H9 (cell line): Measurements from ENCODE around the gene FOSL2. TPM values are rescaled to one million over a fixed set of nuclear protein-coding genes. Genes with fewer than 3 reads are reported as not detected.

Experiments
- DNase-seq: peaks from one replicate; pipeline ENCODE4 v3.0.0-alpha.2; 2017
- H2AFZ ChIP-seq: one replicate; pipeline ENCODE4 v1.6.1; 2013; ENCODE audit warnings: mild to moderate bottlenecking, low read length, control low read depth, moderate library complexity
- H2AK5ac ChIP-seq: 2 replicates; pipeline ENCODE4 v1.6.1; 2013; ENCODE audit warnings: low read length, control low read depth, mixed read lengths; ENCODE audit not compliant: insufficient read length
- H2BK120ac ChIP-seq: one replicate; pipeline ENCODE4 v1.6.1; 2013; ENCODE audit warnings: low read depth, mild to moderate bottlenecking, low read length, control low read depth, inconsistent platforms; ENCODE audit not compliant: poor library complexity, severe bottlenecking
- H2BK12ac ChIP-seq: 2 replicates; pipeline ENCODE4 v1.6.1; 2013; ENCODE audit warnings: low read length, control low read depth, mixed read lengths, low read depth; ENCODE audit not compliant: insufficient read length
- H2BK15ac ChIP-seq: 2 replicates; pipeline ENCODE4 v1.6.1; 2013; ENCODE audit warnings: low read depth, low read length, control low read depth
- H2BK20ac ChIP-seq: one replicate; pipeline ENCODE4 v1.6.1; 2013; ENCODE audit warnings: low read depth, mild to moderate bottlenecking, low read length, control low read depth, inconsistent platforms; ENCODE audit not compliant: poor library complexity, severe bottlenecking
- H2BK5ac ChIP-seq: 2 replicates; pipeline ENCODE4 v1.6.1; 2013; ENCODE audit warnings: low read length, control low read depth, mixed read lengths; ENCODE audit not compliant: insufficient read length
- H3K14ac ChIP-seq: 2 replicates; pipeline ENCODE4 v1.6.1; 2013; ENCODE audit warnings: low read length, control low read depth; ENCODE audit not compliant: insufficient read depth
- H3K18ac ChIP-seq: 2 replicates; pipeline ENCODE4 v1.6.1; 2013; ENCODE audit warnings: low read depth, mild to moderate bottlenecking, mixed read lengths, low read length, control low read depth; ENCODE audit not compliant: insufficient read length
- H3K23ac ChIP-seq: 2 replicates; pipeline ENCODE4 v1.6.1; 2013; ENCODE audit warnings: low read length, control low read depth, mixed read lengths, low read depth; ENCODE audit not compliant: insufficient read length
- H3K23me2 ChIP-seq: 2 replicates; pipeline ENCODE4 v1.6.1; 2013; ENCODE audit warnings: low read depth, mild to moderate bottlenecking, mixed read lengths, low read length, control low read depth; ENCODE audit not compliant: insufficient read length, poor library complexity, severe bottlenecking
- H3K27ac ChIP-seq: 2 replicates; pipeline ENCODE4 v1.5.1; 2013; ENCODE audit warnings: low read length, control low read depth, mixed read lengths, low read depth; ENCODE audit not compliant: insufficient read length
- H3K27me3 ChIP-seq: 2 replicates; pipeline ENCODE4 v1.6.1; 2013; ENCODE audit warnings: low read length, control low read depth, inconsistent platforms; ENCODE audit not compliant: insufficient read depth
- H3K4ac ChIP-seq: 2 replicates; pipeline ENCODE4 v1.6.1; 2013; ENCODE audit warnings: low read depth, mild to moderate bottlenecking, control low read depth, inconsistent platforms, low read length, moderate library complexity
- H3K4me1 ChIP-seq: 2 replicates; pipeline ENCODE4 v1.6.1; 2013; ENCODE audit warnings: low read length, control low read depth, inconsistent platforms; ENCODE audit not compliant: insufficient read depth
- H3K4me2 ChIP-seq: 2 replicates; pipeline ENCODE4 v1.6.1; 2013; ENCODE audit warnings: low read length, control low read depth, mixed read lengths; ENCODE audit not compliant: insufficient read length, insufficient read depth
- H3K56ac ChIP-seq: 2 replicates; pipeline ENCODE4 v1.6.1; 2013; ENCODE audit warnings: low read depth, mild to moderate bottlenecking, mixed read lengths, low read length, control low read depth; ENCODE audit not compliant: insufficient read length
- H3K79me1 ChIP-seq: 2 replicates; pipeline ENCODE4 v1.6.1; 2013; ENCODE audit warnings: low read depth, mild to moderate bottlenecking, moderate library complexity, low read length, control low read depth, inconsistent platforms; ENCODE audit not compliant: insufficient read depth, poor library complexity, severe bottlenecking
- H3K79me2 ChIP-seq: 2 replicates; pipeline ENCODE4 v1.6.1; 2013; ENCODE audit warnings: low read length, control low read depth, inconsistent platforms; ENCODE audit not compliant: insufficient read depth
- H3K9ac ChIP-seq: 2 replicates; pipeline ENCODE4 v1.6.1; 2013; ENCODE audit warnings: low read length, control low read depth, mixed read lengths; ENCODE audit not compliant: insufficient read length; ENCODE audit errors: extremely low read depth
- H3K9me3 ChIP-seq: one replicate; pipeline ENCODE4 v1.6.1; 2013; ENCODE audit warnings: low read depth, low read length, inconsistent platforms; ENCODE audit not compliant: control insufficient read depth
- H3T11ph ChIP-seq: one replicate; pipeline ENCODE4 v1.6.1; 2013; ENCODE audit warnings: mild to moderate bottlenecking, low read length, control low read depth, inconsistent platforms
- H4K20me1 ChIP-seq: one replicate; pipeline ENCODE4 v1.6.1; 2013; ENCODE audit not compliant: control insufficient read depth, insufficient read length, insufficient read depth
- H4K5ac ChIP-seq: 2 replicates; pipeline ENCODE4 v1.6.1; 2013; ENCODE audit warnings: low read depth, mild to moderate bottlenecking, mixed read lengths, low read length, control low read depth; ENCODE audit not compliant: insufficient read length
- H4K8ac ChIP-seq: replicated peaks from 2 replicates; pipeline ENCODE4 v1.6.1; 2013; ENCODE audit warnings: low read length, control low read depth, mixed read lengths, low read depth; ENCODE audit not compliant: insufficient read length
- H4K91ac ChIP-seq: 2 replicates; pipeline ENCODE4 v1.6.1; 2013; ENCODE audit warnings: low read depth, mild to moderate bottlenecking, moderate library complexity, mixed read lengths, low read length, control low read depth; ENCODE audit not compliant: insufficient read length
- H3K27ac Mint-ChIP-seq, 3 experiments: 2 replicates in 2 of 3; 3 replicates in 1 of 3; pipeline ENCODE4 v1.8.0; 2020 to 2021; ENCODE audit warnings: mixed read lengths in 3 of 3, mild to moderate bottlenecking in 1 of 3, moderate library complexity in 1 of 3
- H3K27me3 Mint-ChIP-seq: 2 replicates; pipeline ENCODE4 v1.8.0; 2021; ENCODE audit warnings: low read depth, mild to moderate bottlenecking, moderate library complexity, mixed read lengths
- H3K36me3 Mint-ChIP-seq, 3 experiments: 2 replicates in 2 of 3; 3 replicates in 1 of 3; pipeline ENCODE4 v1.8.0; 2020 to 2021; ENCODE audit warnings: low read depth in 3 of 3, mixed read lengths in 3 of 3; ENCODE audit not compliant: insufficient read depth in 1 of 3
- H3K4me1 Mint-ChIP-seq, 2 experiments: 2 replicates each; pipeline ENCODE4 v1.8.0; 2020; ENCODE audit warnings: mixed read lengths in 2 of 2
- H3K4me3 Mint-ChIP-seq, 2 experiments: 2 replicates in 1 of 2; 3 replicates in 1 of 2; pipeline ENCODE4 v1.8.0; 2020 to 2021; ENCODE audit warnings: mild to moderate bottlenecking in 2 of 2, mixed read lengths in 2 of 2, moderate library complexity in 1 of 2
- H3K9me3 Mint-ChIP-seq, 2 experiments: 2 replicates in 1 of 2; 3 replicates in 1 of 2; pipeline ENCODE4 v1.8.0; 2020; ENCODE audit warnings: mild to moderate bottlenecking in 2 of 2, mixed read lengths in 2 of 2, moderate library complexity in 1 of 2
- CTCF ChIP-seq: fragments of 200-600 bp; sonication (generic); conservative IDR thresholded peaks from 3 replicates; pipeline ENCODE4 v1.8.0; 2021; ENCODE audit warnings: antibody characterized with exemption, mild to moderate bottlenecking
- WGBS: extraction: QIAGEN DNeasy Blood & Tissue Kit; methylation state at CpG from one replicate; pipeline ENCODE4 v1.1.7; 2013; ENCODE audit warnings: missing lambda C conversion rate, low lambda C conversion rate, mixed read lengths; ENCODE audit not compliant: insufficient read length; ENCODE audit errors: extremely low coverage; 5-methylcytosine and 5-hydroxymethylcytosine counted together
- total RNA-seq: library from RNA; stranded (reverse); gene quantifications from 2 replicates; pipeline ENCODE4 v1.2.1, GENCODE V29; 2021

The FOSL2 gene
- total RNA-seq, 1 experiment from 2014 or later, result 7.4 TPM

DNA sequence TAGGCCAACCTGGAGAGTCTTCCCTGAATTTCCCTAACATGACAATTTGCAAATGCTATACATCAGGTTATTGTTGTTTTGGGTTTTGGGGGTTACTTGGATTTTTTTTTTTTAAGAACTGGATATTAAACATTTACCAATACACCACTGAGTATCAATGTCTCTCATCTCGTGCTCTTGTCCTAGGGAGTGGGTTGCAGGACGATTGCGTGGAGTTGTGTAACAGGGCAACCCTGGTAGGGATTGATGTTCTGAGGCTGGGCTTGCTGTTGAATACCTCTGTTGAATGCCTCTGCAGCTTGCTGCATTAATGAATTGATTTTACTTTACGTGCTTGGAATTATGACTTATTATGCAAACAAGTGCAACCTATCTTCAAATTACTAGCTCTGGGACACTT lies 18.8 kb upstream of the FOSL2 start:
- H4K5ac ChIP-seq, result no peak overlapping the region
- H3K4me2 ChIP-seq, result no peak overlapping the region
- no peaks in the 10 kb centered on the region for H3K79me2 ChIP-seq
- no peak overlapping the region for H2BK12ac ChIP-seq
- H3K18ac ChIP-seq, result no peak overlapping the region
- H3T11ph ChIP-seq, result no peak overlapping the region
- H3K27me3 ChIP-seq, result no peaks in the 10 kb centered on the region; the same call in 1 of the 2 replicates
- TF ChIP-seq CTCF, result no peak
- H3K79me1 ChIP-seq, result no peaks in the 10 kb centered on the region
- no peak overlapping the region for H2AFZ ChIP-seq
- no peak overlapping the region for H4K8ac ChIP-seq
- no peak overlapping the region for H2BK15ac ChIP-seq
- H3K4me1 ChIP-seq, result no peaks in the 10 kb centered on the region
- no peak overlapping the region for H4K91ac ChIP-seq
- no peaks in the 10 kb centered on the region for H3K36me3 Mint-ChIP-seq
- no peaks in the 10 kb centered on the region for H3K23me2 ChIP-seq
- H3K9me3 Mint-ChIP-seq, result no peaks in the 10 kb centered on the region
- peaks cover 50% of the 10 kb centered on the region for H3K27me3 Mint-ChIP-seq
- DNase-seq, result no peak
- H3K9me3 ChIP-seq, result no peaks in the 10 kb centered on the region
- no peak overlapping the region for H2BK120ac ChIP-seq
- no peak overlapping the region for H3K56ac ChIP-seq
- H3K4ac ChIP-seq, result no peak overlapping the region
- no CpG with 5 or more reads among the region's 4 CpGs for WGBS
- no peaks in the 10 kb centered on the region for H4K20me1 ChIP-seq
- no peak overlapping the region for H2BK20ac ChIP-seq
- no peak overlapping the region for H3K23ac ChIP-seq
- H3K9ac ChIP-seq, result no peak overlapping the region
- peaks cover 11 to 13% of the 10 kb centered on the region in 2 experiments for H3K4me1 Mint-ChIP-seq
- H2AK5ac ChIP-seq, result no peak overlapping the region
- H3K14ac ChIP-seq, result no peak overlapping the region
- no peak overlapping the region for H2BK5ac ChIP-seq
- H3K27ac Mint-ChIP-seq, result no peak overlapping the region
- H3K27ac ChIP-seq, result no peak overlapping the region
- H3K4me3 Mint-ChIP-seq, result no peak overlapping the region
